ENCODE data around the gene ADCY1. TPM values are rescaled to one million over a fixed set of nuclear protein-coding genes. Genes with fewer than 3 reads are reported as not detected.

ADCY1 gene
- total RNA-seq, 1 donor from 2014 or later, result 2.4 TPM

- DNase-seq (no peak), ATAC-seq (no peak)
- no peak for TF ChIP-seq CTCF (IDR thresholded peaks at IDR 0.05)
- Histone ChIP-seq H3K27me3 (ENCODE audit: low read depth) (no peaks in the 10 kb centered on the region), H3K27ac (no peak overlapping the region), H3K4me3 (no peak overlapping the region), H3K36me3 (no peaks in the 10 kb centered on the region), H3K4me1 (peaks cover 7% of the 10 kb centered on the region), H3K9me3 (no peaks in the 10 kb centered on the region)
- intact Hi-C loops (cut with DNase I), result no loop called here
These were observed 69.5 kb downstream of the ADCY1 start for GRCh38 chr7:45643630-45644029.

- ATAC-seq (no peak), DNase-seq (no peak)
- TF ChIP-seq CTCF (IDR thresholded peaks at IDR 0.05), result no peak
- intact Hi-C loops (cut with DNase I), result no loop called here
- Histone ChIP-seq H3K27ac (no peak overlapping the region), H3K4me1 (peaks cover 7% of the 10 kb centered on the region), H3K36me3 (no peaks in the 10 kb centered on the region), H3K9me3 (no peaks in the 10 kb centered on the region), H3K27me3 (ENCODE audit: low read depth) (no peaks in the 10 kb centered on the region), H3K4me3 (no peak overlapping the region)
These were observed 70.1 kb downstream of the ADCY1 start for GRCh38 chr7:45644237-45644636.

GRCh38 chr7:45645141-45645969, 71.2 kb downstream of the ADCY1 start:
- intact Hi-C loops (cut with DNase I), result no loop called here
- DNase-seq, result no peak
- no peak for TF ChIP-seq CTCF (IDR thresholded peaks at IDR 0.05)

GRCh38 chr7:45646207-45646821, 72.1 kb downstream of the ADCY1 start:
- DNase-seq, result no peak
- Histone ChIP-seq H3K4me1 (peaks cover 7% of the 10 kb centered on the region), H3K36me3 (no peaks in the 10 kb centered on the region), H3K4me3 (no peak overlapping the region), H3K27me3 (ENCODE audit: low read depth) (no peaks in the 10 kb centered on the region), H3K27ac (no peak overlapping the region), H3K9me3 (no peaks in the 10 kb centered on the region)
- intact Hi-C loops (cut with DNase I), result no loop called here
- no peak for ATAC-seq
- no peak for TF ChIP-seq CTCF (IDR thresholded peaks at IDR 0.05)

More at GRCh38 chr7:45645141-45645969, 71.2 kb downstream of the ADCY1 start:
- H3K36me3 ChIP-seq, result no peaks in the 10 kb centered on the region
- H3K4me1 ChIP-seq, result peaks cover 7% of the 10 kb centered on the region
- no peak overlapping the region for H3K27ac ChIP-seq
- no peaks in the 10 kb centered on the region for H3K9me3 ChIP-seq
- ATAC-seq, result no peak
- no peak overlapping the region for H3K4me3 ChIP-seq
- H3K27me3 ChIP-seq (ENCODE audit: low read depth), result no peaks in the 10 kb centered on the region

GRCh38 chr7:45646996-45647825, 73.0 kb downstream of the ADCY1 start:
- H3K36me3 ChIP-seq, result no peaks in the 10 kb centered on the region
- H3K4me1 ChIP-seq, result peaks cover 7% of the 10 kb centered on the region
- no peaks in the 10 kb centered on the region for H3K9me3 ChIP-seq
- H3K4me3 ChIP-seq, result no peak overlapping the region
- ATAC-seq, result no peak
- TF ChIP-seq CTCF (IDR thresholded peaks at IDR 0.05), result no peak
- H3K27me3 ChIP-seq (ENCODE audit: low read depth), result no peaks in the 10 kb centered on the region
- DNase-seq, result no peak
- intact Hi-C loops (cut with DNase I), result no loop called here
- no peak overlapping the region for H3K27ac ChIP-seq
